B cell (primary cell): ENCODE results near the gene NKD2. TPM values are rescaled to one million over a fixed set of nuclear protein-coding genes. Genes with fewer than 3 reads are reported as not detected.

ENCODE experiments used
- ATAC-seq: fragments of 200-7000 bp; cut with Tn5 transposase; one replicate; pipeline ENCODE4 v1.10.0; 2021; ENCODE audit warnings: low read depth, mild to moderate bottlenecking, moderate number of reproducible peaks, moderate library complexity
- CTCF ChIA-PET: fragments of 350-600 bp; sonication (Branson Sonifier 250); formaldehyde crosslinking; loops from one replicate; lab custom pipeline; 2021; ENCODE audit warnings: antibody characterized with exemption, inconsistent platforms; lab: Charles Lee
- POLR2A ChIA-PET: fragments of 350-600 bp; sonication (Branson Sonifier 250); formaldehyde crosslinking; loops from one replicate; lab custom pipeline; 2021; ENCODE audit warnings: antibody characterized with exemption; lab: Charles Lee
- DNase-seq: peaks from one replicate; pipeline ENCODE4 v3.0.0; 2013
- H2AFZ ChIP-seq: 2 replicates; pipeline ENCODE4 v1.6.1; 2012; ENCODE audit warnings: mild to moderate bottlenecking, low read depth, low read length; ENCODE audit not compliant: insufficient read depth, poor library complexity, severe bottlenecking
- H3K27ac ChIP-seq, 2 donors: 1 replicate in 1 of 2; 2 replicates in 1 of 2; pipeline ENCODE4 v1.5.1; 2012 to 2013; ENCODE audit warnings: low read length in 2 of 2, mild to moderate bottlenecking in 2 of 2, moderate library complexity in 1 of 2
- H3K27me3 ChIP-seq, 4 experiments: fragments of 200-600 bp in 1 of 4; sonication (generic) in 1 of 4; replicated peaks in 1 of 4; 1 replicate in 2 of 4; 2 replicates in 2 of 4; pipeline versions ENCODE4 v1.6.1 to v1.7.0; 2013 to 2016; ENCODE audit warnings: low read length in 3 of 4, mild to moderate bottlenecking in 2 of 4, mixed read lengths in 1 of 4, moderate library complexity in 1 of 4; ENCODE audit not compliant: insufficient read depth in 4 of 4, control insufficient read depth in 3 of 4; ENCODE audit errors: control extremely low read depth in 1 of 4
- H3K36me3 ChIP-seq, 2 experiments: replicated peaks in 1 of 2; 1 replicate in 1 of 2; 2 replicates in 1 of 2; pipeline versions ENCODE4 v1.6.1 to v1.7.1; 2013; ENCODE audit warnings: low read length in 1 of 2; ENCODE audit not compliant: insufficient read depth in 2 of 2, control insufficient read depth in 1 of 2; ENCODE audit errors: control extremely low read depth in 1 of 2, extremely low read depth in 1 of 2
- H3K4me1 ChIP-seq, 2 donors: fragments of 200-600 bp in 1 of 2; sonication (generic) in 1 of 2; 1 replicate in 1 of 2; 2 replicates in 1 of 2; pipeline versions ENCODE4 v1.5.1 to v1.6.1; 2013 to 2017; ENCODE audit warnings: low read length in 2 of 2; ENCODE audit not compliant: control insufficient read depth in 2 of 2, insufficient read depth in 2 of 2
- H3K4me2 ChIP-seq: replicated peaks from 2 replicates; pipeline ENCODE3; 2012; ENCODE audit warnings: mild to moderate bottlenecking, low read depth, low read length; ENCODE audit not compliant: poor library complexity, severe bottlenecking
- H3K4me3 ChIP-seq, 5 experiments: fragments of 200-600 bp in 1 of 5; sonication (generic) in 1 of 5; 1 replicate in 3 of 5; 2 replicates in 2 of 5; pipeline versions ENCODE4 v1.5.1 to v1.7.0; 2011 to 2016; ENCODE audit warnings: low read length in 4 of 5, mild to moderate bottlenecking in 4 of 5, low read depth in 2 of 5, control low read depth in 1 of 5, moderate library complexity in 1 of 5; ENCODE audit not compliant: insufficient read depth in 1 of 5; ENCODE audit errors: control extremely low read depth in 1 of 5, extremely low read depth in 1 of 5
- H3K79me2 ChIP-seq: fragments of 200-600 bp; sonication (generic); one replicate; pipeline ENCODE4 v1.6.0; 2016; ENCODE audit warnings: low read length; ENCODE audit not compliant: control insufficient read depth, insufficient read depth
- H3K9ac ChIP-seq: fragments of 200-600 bp; sonication (generic); 2 replicates; pipeline ENCODE4 v1.6.1; 2017; ENCODE audit warnings: mild to moderate bottlenecking, low read length, moderate library complexity
- H3K9me3 ChIP-seq, 3 donors: one replicate each; pipeline versions ENCODE4 v1.6.1 to v1.7.1; 2013; ENCODE audit warnings: low read length in 2 of 3; ENCODE audit not compliant: control insufficient read depth in 2 of 3, insufficient read depth in 1 of 3; ENCODE audit errors: control extremely low read depth in 1 of 3
- H4K20me1 ChIP-seq: 2 replicates; pipeline ENCODE4 v1.6.0; 2012; ENCODE audit warnings: mild to moderate bottlenecking, low read length; ENCODE audit not compliant: insufficient read depth, control insufficient read depth, poor library complexity, severe bottlenecking
- H3K27ac Mint-ChIP-seq: one replicate; pipeline ENCODE4 v1.8.0; 2021; ENCODE audit warnings: mixed read lengths
- H3K27me3 Mint-ChIP-seq: one replicate; pipeline ENCODE4 v1.8.0; 2021; ENCODE audit warnings: mixed read lengths
- H3K4me1 Mint-ChIP-seq: one replicate; pipeline ENCODE4 v1.8.0; 2021; ENCODE audit warnings: mixed read lengths
- H3K4me3 Mint-ChIP-seq: one replicate; pipeline ENCODE4 v1.8.0; 2021; ENCODE audit warnings: mixed read lengths
- H3K9me3 Mint-ChIP-seq: one replicate; pipeline ENCODE4 v1.8.0; 2022; ENCODE audit warnings: mixed read lengths; ENCODE audit not compliant: insufficient read depth
- EZH2 ChIP-seq: IDR thresholded peaks from 2 replicates; pipeline ENCODE4 v1.6.1; 2012; ENCODE audit warnings: borderline replicate concordance, low read depth, mild to moderate bottlenecking, moderate library complexity, low read length; ENCODE audit not compliant: insufficient read depth, poor library complexity, severe bottlenecking
- WGBS: methylation state at CpG from one replicate; pipeline ENCODE4 v1.1.5; 2013; ENCODE audit warnings: missing lambda C conversion rate; ENCODE audit not compliant: insufficient coverage; 5-methylcytosine and 5-hydroxymethylcytosine counted together
- intact Hi-C: fragments of 100-400 bp; cut with micrococcal nuclease; formaldehyde crosslinking; loops from one replicate; pipeline ENCODE4 v1.10.0; 2022
- polyA plus RNA-seq: library from polyadenylated mRNA; depleted of rRNA; stranded (reverse); fragments of >200 nt; gene quantifications from 2 replicates; pipeline ENCODE4 v1.2.3, GENCODE V29; 2012
- total RNA-seq, 2 donors: library from RNA; stranded (reverse); fragments of 120-200 nt in 1 of 2; gene quantifications; 1 replicate in 1 of 2; 2 replicates in 1 of 2; pipeline versions ENCODE4 v1.2.3 to v1.2.4, GENCODE V29; 2013 to 2022
- TF ChIP-seq, protein P1 (sequence below): fragments of 200-600 bp; IDR thresholded peaks from one replicate; pipeline ENCODE4 v1.8.0; 2022; ENCODE audit warnings: antibody characterized with exemption, mild to moderate bottlenecking

The NKD2 gene
- total and polyA plus RNA-seq, 2 donors (not counting 1 experiment from before 2014, with no cell fraction given): 0.12 to 0.34 TPM

DNA sequence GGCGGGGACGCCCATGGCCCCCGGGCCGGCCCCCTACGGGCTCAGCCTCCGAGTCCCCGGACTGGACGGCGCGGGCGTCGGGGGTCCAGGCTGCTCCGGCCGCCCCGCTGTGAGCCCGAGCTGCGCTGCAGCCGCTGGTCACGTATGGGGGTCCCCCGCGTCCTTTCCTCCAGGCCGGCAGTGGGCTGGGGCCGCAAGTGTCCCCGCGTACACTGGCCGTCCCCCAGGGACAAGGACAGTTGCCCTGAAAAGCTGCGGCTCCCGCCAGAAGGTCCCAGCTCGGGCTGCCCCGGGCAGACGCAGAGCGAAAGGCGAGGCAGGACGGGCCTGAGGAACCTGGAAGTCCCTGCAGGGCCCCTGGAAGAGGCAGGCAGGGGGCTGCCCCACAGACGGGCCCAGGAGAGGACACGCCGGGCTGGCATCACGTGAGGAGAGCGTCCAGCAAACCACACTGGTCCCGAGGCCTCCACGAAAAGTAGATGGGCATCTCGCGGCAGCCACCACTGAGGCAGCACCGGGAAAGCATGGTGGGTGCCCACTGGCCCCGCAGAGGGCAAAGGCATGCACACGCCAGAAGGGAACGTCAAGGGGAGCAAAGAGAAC is 3.3 kb upstream of the NKD2 start:
- POLR2A ChIA-PET: no interaction called here

More for the DNA sequence above, 3.3 kb upstream of the NKD2 start:
- DNase-seq: no peak
- no peak for ATAC-seq
- no peak for TF ChIP-seq EZH2
- TF ChIP-seq, protein P1, sequence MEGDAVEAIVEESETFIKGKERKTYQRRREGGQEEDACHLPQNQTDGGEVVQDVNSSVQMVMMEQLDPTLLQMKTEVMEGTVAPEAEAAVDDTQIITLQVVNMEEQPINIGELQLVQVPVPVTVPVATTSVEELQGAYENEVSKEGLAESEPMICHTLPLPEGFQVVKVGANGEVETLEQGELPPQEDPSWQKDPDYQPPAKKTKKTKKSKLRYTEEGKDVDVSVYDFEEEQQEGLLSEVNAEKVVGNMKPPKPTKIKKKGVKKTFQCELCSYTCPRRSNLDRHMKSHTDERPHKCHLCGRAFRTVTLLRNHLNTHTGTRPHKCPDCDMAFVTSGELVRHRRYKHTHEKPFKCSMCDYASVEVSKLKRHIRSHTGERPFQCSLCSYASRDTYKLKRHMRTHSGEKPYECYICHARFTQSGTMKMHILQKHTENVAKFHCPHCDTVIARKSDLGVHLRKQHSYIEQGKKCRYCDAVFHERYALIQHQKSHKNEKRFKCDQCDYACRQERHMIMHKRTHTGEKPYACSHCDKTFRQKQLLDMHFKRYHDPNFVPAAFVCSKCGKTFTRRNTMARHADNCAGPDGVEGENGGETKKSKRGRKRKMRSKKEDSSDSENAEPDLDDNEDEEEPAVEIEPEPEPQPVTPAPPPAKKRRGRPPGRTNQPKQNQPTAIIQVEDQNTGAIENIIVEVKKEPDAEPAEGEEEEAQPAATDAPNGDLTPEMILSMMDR: no peak
- Histone ChIP-seq H3K79me2 (no peaks in the 10 kb centered on the region), H3K36me3 (no peaks in the 10 kb centered on the region), H4K20me1 (no peaks in the 10 kb centered on the region), H3K27me3 (peaks cover 0 to 58% (median 20%) of the 10 kb centered on the region in 4 experiments), H3K4me2 (peak overlapping the region; percentile 94), H2AFZ (peak overlapping the region; percentile 58), H3K9me3 (peaks cover 0 to 6% (median 0%) of the 10 kb centered on the region in 3 donors), H3K9ac (peak overlapping the region; percentile 60), H3K4me1 (peaks cover 24 to 31% of the 10 kb centered on the region in 2 donors), H3K4me3 (peak overlapping the region in 3 of 5 experiments; percentile 47 to 60 (median 51)), H3K27ac (no peak overlapping the region)
- peak overlapping the region; percentile 73 for H3K4me3 Mint-ChIP-seq
- H3K4me1 Mint-ChIP-seq: peaks cover 25% of the 10 kb centered on the region
- H3K27ac Mint-ChIP-seq: no peak overlapping the region
- H3K27me3 Mint-ChIP-seq: peaks cover 46% of the 10 kb centered on the region
- CTCF ChIA-PET: interaction anchor here (0.6 kb wide), 1 partner anchor 14 kb away, joined by 3 read pairs; no protein-coding TSS in a partner anchor
- H3K9me3 Mint-ChIP-seq: no peaks in the 10 kb centered on the region
- intact Hi-C loops: no loop called here
- 44% methylated on average over 47 of the region's 47 CpGs for WGBS
